GM18873 (cell line): ENCODE measurements around the gene RSRC1.
"Not testable (repeated sequence)": the region's sequence is repeated elsewhere in the genome, so short reads cannot be mapped to it uniquely, and the experiment has no call there.

Experiments used
- ATAC-seq: cut with Tn5 transposase; IDR thresholded peaks from one replicate; pipeline ENCODE4 v1.9.1; 2021; ENCODE audit warnings: mild to moderate bottlenecking, moderate library complexity, moderate number of reproducible peaks; ENCODE audit not compliant: unreplicated experiment, low FRiP score

RSRC1 gene, protein sequence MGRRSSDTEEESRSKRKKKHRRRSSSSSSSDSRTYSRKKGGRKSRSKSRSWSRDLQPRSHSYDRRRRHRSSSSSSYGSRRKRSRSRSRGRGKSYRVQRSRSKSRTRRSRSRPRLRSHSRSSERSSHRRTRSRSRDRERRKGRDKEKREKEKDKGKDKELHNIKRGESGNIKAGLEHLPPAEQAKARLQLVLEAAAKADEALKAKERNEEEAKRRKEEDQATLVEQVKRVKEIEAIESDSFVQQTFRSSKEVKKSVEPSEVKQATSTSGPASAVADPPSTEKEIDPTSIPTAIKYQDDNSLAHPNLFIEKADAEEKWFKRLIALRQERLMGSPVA

DNA sequence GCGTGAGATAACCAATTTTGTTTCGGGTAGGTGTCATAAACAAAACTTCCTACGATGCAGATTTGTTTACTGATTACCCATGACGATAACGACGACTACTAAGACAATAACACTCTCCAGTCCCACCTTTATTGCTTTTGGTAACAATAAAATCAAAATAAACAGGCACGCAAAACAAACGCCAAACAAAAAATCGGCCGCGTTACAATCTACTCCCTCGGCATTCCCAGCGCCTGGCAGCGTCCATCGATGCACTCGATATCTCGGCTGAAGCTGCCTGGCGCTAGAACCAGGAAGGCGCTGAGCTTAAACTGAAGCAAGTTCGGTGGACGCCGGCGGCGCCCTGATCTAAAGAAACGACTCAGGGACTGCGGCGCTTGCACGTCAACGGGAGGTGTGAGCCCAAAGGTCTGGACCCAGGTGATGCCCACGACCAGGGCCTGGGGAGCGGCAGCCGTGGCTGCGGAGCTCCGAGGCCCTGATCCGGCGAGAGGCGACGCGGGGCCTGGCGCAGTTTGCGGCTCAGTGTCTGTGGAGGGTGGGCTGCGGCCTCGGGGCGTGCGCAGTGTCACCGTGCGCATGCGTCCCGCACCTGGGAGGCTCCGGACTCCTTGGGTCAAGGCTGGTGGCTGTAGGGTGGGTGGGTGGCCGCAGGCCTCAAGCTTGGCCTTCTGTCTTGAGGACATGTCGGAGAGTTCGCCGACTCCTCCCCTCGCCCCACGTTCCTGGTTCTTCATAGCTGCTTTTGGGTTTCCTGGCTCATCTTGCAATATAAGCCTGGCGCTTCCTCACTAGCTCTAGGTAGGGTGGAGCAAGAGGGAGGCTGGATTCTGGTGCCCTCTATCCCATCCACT is at the start of gene RSRC1:
TSS of gene RSRC1 (plus strand) at position 286 of the 854 bp plus-strand sequence. CDS start 12,016 bp downstream, outside the sequence.
- peak; percentile 69 for ATAC-seq

DNA sequence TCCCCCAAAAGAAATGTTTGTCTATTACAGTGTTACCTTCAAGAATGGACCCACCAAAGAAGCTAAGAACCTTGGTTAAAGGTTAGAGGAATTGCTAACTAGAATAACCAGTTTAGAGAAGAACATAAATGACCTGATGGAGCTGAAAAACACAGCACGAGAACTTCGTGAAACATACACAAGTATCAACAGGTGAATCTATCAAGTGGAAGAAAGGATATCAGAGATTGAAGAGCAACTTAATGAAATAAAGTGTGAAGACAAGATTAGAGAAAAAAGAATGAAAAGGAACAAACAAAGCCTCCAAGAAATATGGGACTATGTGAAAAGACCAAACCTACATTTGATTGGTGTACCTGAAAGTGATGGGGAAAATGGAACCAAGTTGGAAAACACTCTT is 44.3 kb upstream of the RSRC1 start:
- ATAC-seq: not testable (repeated sequence)

DNA sequence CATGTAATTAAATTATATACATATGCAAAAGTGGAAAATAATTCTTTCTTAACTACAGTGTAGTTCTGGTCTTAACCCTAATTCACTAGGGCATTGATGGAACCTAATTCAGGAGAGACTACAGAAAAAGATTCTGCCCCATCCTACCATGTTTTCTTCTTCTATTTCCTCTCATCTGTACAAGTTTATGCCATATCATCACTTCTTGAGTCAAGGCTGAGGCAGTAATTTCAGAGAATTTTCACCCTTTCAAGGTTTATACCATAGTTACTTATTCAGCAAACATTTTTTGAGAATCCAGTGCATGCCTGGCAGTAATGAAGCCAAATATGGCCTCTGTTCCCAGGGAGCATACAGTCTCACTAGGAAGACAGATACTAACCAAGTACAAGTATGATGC is 37.1 kb upstream of the RSRC1 start:
- no peak for ATAC-seq

DNA sequence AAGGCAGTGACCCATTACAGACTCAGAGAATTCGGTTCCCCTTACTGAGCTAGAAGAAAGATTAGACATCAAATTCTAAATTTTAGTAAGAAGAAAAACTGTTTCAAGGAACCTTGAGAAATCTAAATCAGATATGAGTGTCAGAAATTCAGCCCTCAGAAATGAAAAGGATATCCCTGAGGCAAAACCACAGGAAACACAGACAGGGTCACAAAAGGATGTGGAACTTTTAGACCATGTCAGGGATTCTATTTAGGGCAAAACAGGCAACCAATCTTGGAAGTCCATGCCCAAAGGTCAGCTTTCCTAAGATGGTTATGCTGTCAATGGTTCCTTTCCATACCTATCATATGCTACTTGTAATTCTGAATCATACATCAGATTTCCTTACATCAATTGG is 35.3 kb upstream of the RSRC1 start:
- no peak for ATAC-seq

DNA sequence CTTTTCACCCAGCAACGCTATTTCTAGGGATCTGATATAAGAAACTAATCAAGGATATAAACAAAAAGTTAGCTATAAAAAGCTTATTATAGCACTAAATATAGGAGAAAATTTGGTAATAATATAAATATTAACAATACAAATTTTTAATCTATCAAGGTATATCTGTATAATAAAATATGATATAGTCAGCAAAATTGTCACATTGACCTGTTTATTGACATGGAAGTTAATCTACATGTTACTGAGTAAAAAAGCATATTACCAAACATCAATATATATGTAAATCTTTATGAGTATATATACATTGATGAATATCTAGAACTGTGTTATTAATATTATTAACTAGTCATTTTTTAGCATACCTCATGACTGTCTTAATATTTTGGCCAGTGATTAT is 30.3 kb upstream of the RSRC1 start:
- no peak for ATAC-seq

DNA sequence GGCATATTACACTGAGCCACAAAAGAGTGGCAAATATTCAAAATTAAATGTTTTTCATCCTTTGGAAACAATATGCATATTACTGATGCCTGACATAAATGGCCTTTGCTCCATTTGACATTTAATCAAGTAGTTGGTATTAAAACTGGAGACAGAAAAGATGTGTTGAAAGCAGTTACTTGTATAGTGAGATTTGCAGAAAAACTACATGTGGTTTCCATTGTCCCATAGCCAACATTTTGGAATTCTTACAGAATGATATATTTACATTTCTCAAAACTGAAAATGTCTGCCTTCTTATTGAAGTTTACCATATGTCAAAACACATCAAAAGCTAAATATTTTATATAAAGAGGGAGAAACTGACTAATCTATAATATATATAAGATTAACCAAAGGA is 25.2 kb upstream of the RSRC1 start:
- no peak for ATAC-seq

DNA sequence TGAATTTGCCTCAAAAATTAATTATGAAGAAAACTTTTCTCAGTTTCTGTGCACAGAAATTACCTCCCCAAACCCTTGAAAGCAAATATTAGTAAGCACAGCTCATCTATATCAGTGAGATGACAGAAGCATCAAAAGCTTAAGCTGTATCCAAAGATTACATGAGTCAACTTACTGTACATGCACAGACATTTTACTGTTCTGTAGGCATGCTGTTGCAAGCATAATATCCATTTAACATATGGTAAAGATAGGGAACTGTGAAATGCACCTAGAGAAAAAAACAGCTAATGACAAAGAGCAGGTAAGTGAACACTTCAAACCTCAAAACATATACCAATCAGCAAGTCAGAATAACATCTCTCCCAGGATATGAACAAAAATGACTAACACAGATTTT is 24.5 kb upstream of the RSRC1 start:
- ATAC-seq: no peak

DNA sequence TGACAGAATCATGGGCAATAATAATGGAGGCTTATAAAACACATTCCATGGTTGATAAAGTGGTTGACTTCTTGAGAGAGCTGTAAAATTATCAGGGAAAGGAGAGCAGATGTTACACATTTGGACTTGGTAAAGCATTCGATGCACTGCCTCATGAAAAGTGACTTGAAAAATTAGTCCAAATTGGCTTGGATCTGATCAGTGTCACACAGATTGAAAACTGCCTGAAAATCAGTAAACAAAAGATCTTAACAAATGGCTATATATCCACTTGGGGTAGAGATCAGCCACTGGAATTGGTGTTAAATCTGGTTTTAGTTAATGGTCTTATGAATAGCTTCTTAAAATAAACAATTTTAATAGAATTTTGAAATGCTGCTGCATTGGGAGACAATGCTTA is 24.0 kb upstream of the RSRC1 start:
- ATAC-seq: no peak

DNA sequence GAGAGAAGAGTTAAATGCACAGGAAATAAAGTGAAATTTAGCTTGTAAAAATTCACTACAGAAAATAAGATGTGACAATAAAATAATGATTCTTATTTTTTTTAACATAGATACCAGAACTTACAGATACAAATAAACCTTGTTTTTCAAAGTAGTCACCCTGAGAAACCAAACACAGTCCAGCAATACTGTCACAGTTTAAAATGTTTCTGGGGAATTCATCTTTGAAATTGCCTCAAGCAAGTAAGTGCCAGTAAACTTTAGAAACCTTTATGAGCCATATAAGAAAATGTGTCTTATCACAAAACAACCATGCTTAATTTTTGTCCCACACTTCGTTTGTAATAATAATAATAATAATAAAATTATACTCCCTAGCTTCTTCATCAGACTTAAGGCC is 23.5 kb upstream of the RSRC1 start:
- no peak for ATAC-seq

DNA sequence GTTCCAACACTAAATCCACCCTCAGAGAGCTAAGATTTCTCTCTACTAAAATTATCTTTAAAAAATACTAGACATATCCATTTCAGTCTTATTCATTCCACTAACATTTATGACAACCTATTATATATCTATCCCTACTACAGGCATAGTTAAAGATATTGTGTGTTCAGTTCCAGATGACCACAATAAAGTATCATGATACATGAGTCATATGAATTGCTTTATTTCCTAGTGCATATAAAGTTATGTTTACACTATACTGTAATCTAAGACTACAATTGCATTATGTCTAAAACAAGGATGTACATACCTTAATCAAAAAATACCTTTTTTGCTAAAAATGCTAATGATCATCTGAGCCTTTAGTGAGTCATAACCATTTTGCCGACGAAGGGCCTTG is 23.1 kb upstream of the RSRC1 start:
- no peak for ATAC-seq

DNA sequence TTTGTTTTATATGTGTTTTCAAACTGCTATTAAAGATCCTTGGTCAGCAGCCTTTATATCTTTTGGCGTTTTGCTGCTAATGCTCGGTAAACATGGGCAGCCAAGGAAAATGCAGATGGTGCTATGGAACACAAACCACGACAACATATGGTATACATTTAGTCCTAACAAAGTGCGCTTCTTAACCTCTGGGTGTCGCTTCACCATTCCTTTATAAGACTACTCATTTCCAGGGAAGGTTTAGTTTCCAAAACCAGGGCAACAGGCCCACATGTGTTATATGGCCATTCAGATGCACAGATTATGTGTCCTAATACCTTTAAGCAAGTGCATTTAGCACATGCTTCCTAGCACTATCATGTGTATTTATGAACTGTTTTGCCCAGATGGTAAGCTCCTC is 18.4 kb upstream of the RSRC1 start:
- ATAC-seq: no peak

DNA sequence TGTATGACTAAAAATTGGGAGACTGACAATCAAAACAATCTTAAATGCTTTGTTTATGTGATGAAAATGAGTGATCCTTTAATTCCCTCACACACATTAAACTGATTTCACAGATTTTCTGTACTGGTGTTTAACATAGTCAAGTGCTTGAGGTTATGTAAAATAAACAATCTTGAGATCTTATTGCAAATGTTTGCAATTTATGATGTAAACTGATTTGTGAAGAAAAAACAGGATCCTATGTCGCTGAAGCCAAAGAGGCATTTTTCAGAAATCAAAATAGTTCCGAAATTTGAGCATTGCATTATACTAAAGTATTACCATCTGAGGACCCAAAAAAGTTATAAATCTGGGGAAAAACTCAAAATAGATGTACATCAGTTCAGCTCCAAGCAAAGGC is 16.4 kb upstream of the RSRC1 start:
- no peak for ATAC-seq

DNA sequence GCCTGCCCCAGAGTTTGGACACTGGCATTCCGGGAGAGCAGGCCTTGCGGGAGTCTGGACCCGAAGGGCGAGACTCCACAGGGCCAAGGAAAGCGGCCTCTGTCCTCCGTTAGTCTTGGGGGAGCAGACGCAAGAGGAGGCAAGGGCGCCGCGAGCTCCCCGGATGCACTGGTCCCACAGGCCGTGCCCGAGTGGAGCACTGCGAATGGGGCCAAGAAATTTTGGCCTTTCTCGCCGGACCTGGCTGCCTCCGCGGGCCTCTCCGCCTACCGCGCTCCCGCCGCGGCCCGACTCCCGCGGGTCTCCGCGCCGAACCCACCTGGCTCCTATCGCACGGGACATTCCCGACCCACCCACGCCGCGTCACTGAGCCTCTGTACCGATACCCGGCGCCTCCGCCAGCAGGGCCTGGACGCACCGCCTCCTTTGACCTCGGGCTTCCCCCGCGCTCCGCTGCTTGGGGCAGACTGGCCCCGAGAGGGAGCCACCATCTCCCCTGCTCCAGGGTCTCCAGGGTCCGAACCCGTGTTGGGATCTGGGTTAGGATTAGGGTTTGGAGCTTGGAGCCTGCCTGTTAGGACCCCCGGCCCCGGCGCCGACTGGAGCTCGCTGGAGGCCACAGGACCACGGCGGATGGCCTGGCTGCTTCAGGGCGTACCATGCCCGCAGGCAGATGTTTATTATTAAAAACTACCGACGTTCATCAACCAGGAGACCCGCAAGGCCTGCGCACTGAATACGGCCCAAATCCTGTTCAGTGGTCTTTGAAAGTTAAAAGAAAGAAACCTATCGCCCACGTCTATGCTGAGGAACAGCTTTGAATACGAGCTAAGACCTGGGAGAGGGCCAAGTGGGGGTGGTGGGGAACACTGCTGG is 15.4 kb upstream of the RSRC1 start:
- ATAC-seq: peak; percentile 45

DNA sequence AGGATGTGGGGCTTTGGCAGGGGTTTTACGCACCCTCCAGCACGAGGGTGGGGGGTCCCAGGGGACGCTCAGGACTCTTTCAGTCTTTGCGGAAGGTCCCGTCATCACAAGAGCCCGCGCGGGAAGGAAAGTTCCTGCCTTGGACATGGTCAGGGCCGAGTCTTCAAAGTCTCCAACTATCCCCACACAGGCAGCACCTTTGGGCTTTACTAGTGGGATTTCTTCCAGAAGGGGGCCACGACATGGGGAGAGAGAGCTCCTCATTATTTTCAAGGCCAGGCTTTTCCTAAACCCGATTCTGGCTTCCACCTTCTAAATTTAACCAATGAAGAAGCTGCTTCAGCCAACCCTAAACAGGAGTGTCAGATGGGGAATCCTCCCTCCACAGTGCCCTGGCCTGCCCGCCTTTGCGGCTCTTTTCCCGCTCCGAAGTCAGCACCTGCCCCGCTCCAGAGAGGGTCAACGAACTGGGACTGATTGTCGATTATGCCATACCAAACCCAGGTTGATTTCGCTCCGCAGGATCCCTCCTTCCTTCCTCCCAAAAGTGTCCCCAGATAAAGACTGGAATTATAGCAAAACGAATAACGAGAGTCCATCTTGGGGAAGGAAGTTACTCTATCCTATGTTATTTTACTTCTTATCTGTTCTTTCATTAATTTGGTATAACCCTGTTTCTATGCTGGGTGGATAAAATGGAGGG is 14.6 kb upstream of the RSRC1 start:
- ATAC-seq: peak; percentile 8

DNA sequence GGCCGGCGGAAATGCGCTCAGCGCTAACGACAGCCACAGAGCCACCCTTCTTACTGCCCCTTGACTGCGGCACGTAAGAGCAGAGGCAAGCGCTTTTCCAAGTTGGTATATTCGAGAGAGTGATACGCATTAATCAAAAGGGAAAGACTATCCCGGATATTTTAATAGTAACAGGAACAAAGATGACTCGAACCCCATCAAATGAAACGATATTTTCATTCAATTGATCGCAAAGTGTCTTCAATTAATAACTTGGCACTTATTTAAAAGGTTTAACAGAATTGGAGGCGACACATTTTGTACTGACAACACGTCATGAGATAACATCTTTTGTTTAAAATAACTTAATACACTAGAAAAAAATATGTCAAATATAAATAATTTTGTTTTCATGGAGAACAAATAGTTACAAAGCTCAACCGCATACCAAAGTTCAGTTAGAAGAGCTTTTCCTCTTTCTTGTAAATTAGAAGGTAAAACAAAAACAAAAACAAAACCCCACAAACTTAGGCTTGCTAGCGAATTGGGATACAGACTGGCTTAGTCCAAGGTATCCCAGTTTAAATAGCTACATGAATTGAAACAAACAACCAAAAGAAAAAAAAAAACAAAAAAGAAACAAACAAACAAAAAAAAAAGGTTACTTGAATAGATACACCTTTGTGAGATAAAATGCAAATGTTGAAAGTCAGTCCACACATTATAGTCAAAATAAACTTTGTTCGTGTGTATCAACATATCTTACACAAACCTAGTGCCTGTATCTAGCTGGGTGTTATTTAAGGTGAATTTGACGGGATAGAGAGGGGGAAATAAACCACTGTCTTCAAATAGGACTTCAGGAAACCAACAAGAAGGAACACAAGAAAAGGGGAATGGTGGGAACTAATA is 13.8 kb upstream of the RSRC1 start:
- no peak for ATAC-seq

DNA sequence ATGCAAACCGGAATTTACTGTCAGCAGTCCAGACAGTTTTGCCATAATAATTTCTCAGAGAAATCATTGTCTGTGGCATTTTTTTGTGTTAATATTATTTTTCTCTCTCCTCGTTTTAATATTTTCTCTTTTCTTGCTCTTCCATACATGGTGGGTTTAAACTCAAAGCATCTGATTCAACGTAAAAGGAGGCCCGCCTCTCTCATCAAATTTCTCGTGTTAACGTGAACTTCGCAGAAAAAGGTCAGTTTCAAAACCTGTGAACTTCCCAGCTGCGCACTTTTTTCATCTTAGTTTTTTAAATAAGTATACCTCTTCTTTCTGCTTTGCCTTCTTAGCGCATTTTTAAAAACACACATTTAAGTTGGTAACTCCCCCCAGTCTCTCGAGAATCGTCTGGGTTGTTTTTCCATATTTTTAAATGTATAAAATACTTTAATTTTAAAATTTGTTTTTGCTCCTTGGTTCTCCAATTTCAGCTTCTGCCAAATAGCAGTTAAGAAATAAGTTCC is 12.8 kb upstream of the RSRC1 start:
- ATAC-seq: no peak

DNA sequence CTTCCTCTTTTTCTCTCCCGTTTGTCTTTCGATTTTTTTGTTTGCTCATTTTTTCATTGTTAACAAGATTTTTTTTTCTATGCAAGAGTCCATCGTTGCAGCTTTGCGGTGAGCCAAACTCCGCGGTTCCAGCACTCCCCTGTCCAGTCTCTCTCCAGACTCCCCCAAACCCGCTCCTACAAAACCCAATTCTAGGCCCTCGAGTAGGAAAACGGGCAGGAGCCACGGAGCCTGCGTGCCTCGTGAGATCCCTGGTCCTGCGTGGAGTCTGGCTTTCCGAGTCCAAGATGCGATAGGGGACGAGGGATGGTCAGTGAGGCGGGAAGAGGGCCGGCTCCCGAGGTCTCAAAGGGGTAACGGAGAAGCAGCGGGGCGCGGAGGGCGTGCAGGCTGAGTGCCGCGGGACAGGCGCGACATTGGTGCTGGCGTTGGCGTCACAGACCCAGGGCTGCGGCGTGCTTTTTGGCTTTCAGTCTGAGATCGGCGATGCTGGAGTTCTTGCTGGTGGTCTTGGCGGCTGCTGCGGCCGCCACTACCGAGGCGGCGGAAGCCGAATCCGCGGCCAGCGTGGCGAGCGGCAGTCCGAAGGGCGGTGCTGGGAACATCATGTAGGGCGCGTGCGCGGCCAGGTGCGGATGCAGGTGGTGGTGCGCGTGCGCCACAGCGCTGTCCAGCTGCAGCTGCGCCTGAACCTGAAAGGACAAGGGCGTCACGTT is 12.1 kb upstream of the RSRC1 start:
- peak; percentile 85 for ATAC-seq

DNA sequence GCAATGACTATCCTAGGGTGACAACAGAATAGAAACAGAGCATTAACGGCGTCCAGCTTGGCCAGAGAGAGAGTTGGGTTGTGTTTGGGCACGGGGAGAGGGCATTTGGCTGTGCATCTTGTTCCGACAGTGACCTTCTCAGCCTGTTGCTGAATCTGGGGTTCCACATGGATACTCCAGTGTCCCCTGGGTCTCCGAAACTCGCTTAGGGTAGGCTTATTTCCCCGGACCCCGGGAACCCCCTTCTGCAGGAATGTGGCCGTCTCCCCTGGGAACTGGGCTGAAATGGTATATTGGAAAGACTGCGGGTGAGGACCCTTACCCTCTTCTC is 11.6 kb upstream of the RSRC1 start:
- ATAC-seq: no peak
